Measurements from ENCODE around the gene EXOC6B.

- TF ChIP-seq CTCF (IDR thresholded peaks at IDR 0.05 in 4 of 5, conservative IDR thresholded peaks at IDR 0.05 in 1 of 5), result no peak
- no peak for TF ChIP-seq POLR2A (IDR thresholded peaks at IDR 0.05)
Observed at GRCh38 chr2:72676341-72677025, 149.3 kb downstream of the EXOC6B start.

Data from gastrocnemius medialis (tissue), 4 donors.